ENCODE measurements around the gene ANGEL2. TPM values are rescaled to one million over a fixed set of nuclear protein-coding genes. Genes with fewer than 3 reads are reported as not detected.
A peak's percentile ranks its signal among the peaks of the same experiment; 100 is the strongest.

The ANGEL2 gene
- total and polyA plus RNA-seq, 3 experiments from 2014 or later = 32.1 to 42.5 (median 41.2) TPM

DNA sequence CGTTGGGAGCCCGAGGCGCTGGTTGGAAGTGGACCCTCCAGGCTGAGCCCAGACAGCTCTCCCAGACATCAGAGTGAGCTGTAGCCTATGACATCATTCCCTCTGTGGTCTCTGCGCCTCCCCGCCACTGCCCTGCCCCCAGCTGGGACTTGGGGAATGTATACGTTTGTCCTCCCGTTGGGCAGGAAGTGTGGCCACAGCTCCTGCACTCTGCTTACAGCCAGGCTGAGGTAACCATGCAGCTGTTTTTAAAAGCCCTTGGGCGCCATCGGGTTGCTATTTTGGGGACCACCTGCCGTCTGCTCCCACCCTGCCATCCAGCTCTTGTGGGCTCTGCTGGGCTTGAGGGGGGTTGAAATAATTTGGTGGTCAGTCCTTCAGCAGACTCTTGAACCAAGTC, 57.5 kb downstream of the ANGEL2 start:
- no peaks in the 10 kb centered on the region for H3K36me3 ChIP-seq (ENCODE audit: insufficient read depth, low read length)
- CTCF ChIA-PET = interaction anchor here (1.2 kb wide), 1 partner anchor 208 kb away, joined by 3 read pairs; no protein-coding TSS in a partner anchor
- H3K4me3 ChIP-seq (ENCODE audit: low read length) = no peak overlapping the region
- Mint-ChIP-seq H3K4me1 (no peaks in the 10 kb centered on the region), H3K27ac (no peak overlapping the region), H3K4me3 (no peak overlapping the region), H3K27me3 (peaks cover 13 to 69% of the 10 kb centered on the region in 2 donors), H3K36me3 (no peaks in the 10 kb centered on the region), H3K9me3 (peaks cover 0 to 1% (median 0%) of the 10 kb centered on the region in 5 donors)
- H3K27ac ChIP-seq (ENCODE audit: low read depth, low read length) = no peak overlapping the region
- H3K27me3 ChIP-seq (ENCODE audit: insufficient read depth, low read length, poor library complexity, severe bottlenecking) = peaks cover 5% of the 10 kb centered on the region
- no peak for DNase-seq
- no peaks in the 10 kb centered on the region for H3K9me3 ChIP-seq (ENCODE audit: low read length)
- H3K4me1 ChIP-seq (ENCODE audit: insufficient read depth, low read length) = no peaks in the 10 kb centered on the region
- POLR2A ChIA-PET = no interaction called here

DNA sequence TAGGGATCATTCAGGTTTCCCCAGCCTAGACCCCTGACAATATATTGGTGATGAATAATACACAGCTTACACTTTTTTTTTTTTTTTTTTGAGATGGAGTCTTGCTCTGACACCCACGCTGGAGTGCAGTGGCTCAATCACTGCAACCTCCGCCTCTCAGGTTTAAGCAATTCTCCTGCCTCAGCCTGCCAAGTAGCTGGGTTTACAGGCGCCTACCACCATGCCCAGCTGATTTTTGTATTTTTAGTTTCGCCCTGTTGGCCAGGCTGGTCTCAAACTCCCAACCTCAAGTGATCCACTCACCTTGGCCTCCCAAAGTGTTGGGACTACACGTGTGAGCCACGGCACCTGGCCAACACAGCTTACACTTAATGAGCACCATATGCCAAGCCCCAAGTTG, 58.1 kb downstream of the ANGEL2 start:
- Mint-ChIP-seq H3K27me3 (peaks cover 18 to 69% of the 10 kb centered on the region in 2 donors), H3K9me3 (peaks cover 0 to 1% (median 0%) of the 10 kb centered on the region in 5 donors), H3K36me3 (no peaks in the 10 kb centered on the region), H3K4me3 (no peak overlapping the region), H3K27ac (no peak overlapping the region), H3K4me1 (no peaks in the 10 kb centered on the region)
- no peaks in the 10 kb centered on the region for H3K4me1 ChIP-seq (ENCODE audit: insufficient read depth, low read length)
- no peak for DNase-seq
- H3K36me3 ChIP-seq (ENCODE audit: insufficient read depth, low read length) = no peaks in the 10 kb centered on the region
- POLR2A ChIA-PET = no interaction called here
- CTCF ChIA-PET = interaction anchor here (1.2 kb wide), 1 partner anchor 208 kb away, joined by 3 read pairs; no protein-coding TSS in a partner anchor
- H3K4me3 ChIP-seq (ENCODE audit: low read length) = no peak overlapping the region
- peaks cover 5% of the 10 kb centered on the region for H3K27me3 ChIP-seq (ENCODE audit: insufficient read depth, low read length, poor library complexity, severe bottlenecking)
- no peaks in the 10 kb centered on the region for H3K9me3 ChIP-seq (ENCODE audit: low read length)
- no peak overlapping the region for H3K27ac ChIP-seq (ENCODE audit: low read depth, low read length)

DNA sequence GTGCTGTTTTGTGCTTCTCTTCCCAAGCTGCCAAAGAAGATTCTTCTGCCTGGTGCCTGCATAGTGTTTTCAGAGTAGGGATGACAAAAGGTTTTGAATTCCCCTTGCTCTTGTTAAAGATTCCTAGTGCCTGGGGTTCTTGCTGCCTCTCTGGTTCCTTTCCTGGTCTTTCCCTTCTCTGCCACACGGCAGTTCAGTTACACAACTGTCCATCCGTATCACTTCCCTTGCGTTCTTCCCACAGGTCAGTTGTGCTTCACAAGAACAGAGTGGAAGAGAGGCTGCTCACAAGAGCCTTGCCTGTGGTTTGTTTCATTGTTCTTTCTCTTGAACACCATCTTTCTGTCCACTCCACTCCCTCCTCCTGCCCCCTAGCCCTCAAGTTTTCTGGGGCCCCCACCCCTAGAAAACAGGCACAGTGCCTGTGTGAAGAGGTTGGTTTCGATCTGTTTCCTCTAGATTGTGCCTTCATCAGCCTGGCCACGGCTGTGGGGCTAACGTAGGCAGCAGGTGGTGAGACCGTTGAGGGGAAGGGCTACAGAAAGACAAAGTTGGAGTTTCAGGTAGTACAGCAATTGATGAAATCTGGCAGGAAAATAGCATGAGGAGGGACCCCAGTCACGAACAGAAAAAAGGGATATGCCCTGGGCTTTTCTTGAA, 59.6 kb downstream of the ANGEL2 start:
- H3K27me3 Mint-ChIP-seq = peaks cover 26 to 64% of the 10 kb centered on the region in 2 donors
- ChIA-PET POLR2A (no interaction called here), CTCF (no interaction called here)
- peaks cover 14% of the 10 kb centered on the region for H3K27me3 ChIP-seq (ENCODE audit: insufficient read depth, low read length, poor library complexity, severe bottlenecking)
- H3K27ac ChIP-seq (ENCODE audit: low read depth, low read length) = no peak overlapping the region
- H3K9me3 Mint-ChIP-seq = peaks cover 0 to 1% (median 0%) of the 10 kb centered on the region in 5 donors
- DNase-seq = no peak
- no peak overlapping the region for H3K4me3 Mint-ChIP-seq
- no peak overlapping the region for H3K4me3 ChIP-seq (ENCODE audit: low read length)
- H3K36me3 Mint-ChIP-seq = no peaks in the 10 kb centered on the region
- no peak overlapping the region for H3K27ac Mint-ChIP-seq
- H3K9me3 ChIP-seq (ENCODE audit: low read length) = no peaks in the 10 kb centered on the region
- H3K36me3 ChIP-seq (ENCODE audit: insufficient read depth, low read length) = no peaks in the 10 kb centered on the region
- peaks cover 4 to 6% (median 5%) of the 10 kb centered on the region in 3 donors for H3K4me1 Mint-ChIP-seq
- no peaks in the 10 kb centered on the region for H3K4me1 ChIP-seq (ENCODE audit: insufficient read depth, low read length)

DNA sequence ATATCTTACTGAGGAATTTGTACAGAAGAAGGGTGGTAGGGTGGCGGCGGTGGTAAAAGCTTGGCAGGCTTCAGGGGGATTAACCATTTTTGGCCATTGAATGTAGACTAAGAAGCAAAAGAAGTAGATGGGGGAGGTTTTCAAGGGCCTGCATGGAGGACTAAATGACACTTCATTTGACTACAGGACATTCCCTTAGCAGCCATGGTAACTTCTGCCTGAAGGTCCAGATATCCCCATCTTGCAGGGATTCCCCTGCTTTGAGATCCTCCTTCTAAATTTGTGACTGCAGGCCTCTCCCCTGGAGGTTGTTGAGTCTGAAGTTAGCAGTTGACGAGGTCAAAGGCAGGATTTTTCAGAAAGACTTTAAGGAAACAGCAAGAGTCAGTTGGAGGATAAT, 60.6 kb downstream of the ANGEL2 start:
- Histone ChIP-seq H3K36me3 (ENCODE audit: insufficient read depth, low read length) (no peaks in the 10 kb centered on the region), H3K9me3 (ENCODE audit: low read length) (no peaks in the 10 kb centered on the region), H3K27me3 (ENCODE audit: insufficient read depth, low read length, poor library complexity, severe bottlenecking) (peaks cover 16% of the 10 kb centered on the region), H3K4me3 (ENCODE audit: low read length) (no peak overlapping the region), H3K27ac (ENCODE audit: low read depth, low read length) (no peak overlapping the region), H3K4me1 (ENCODE audit: insufficient read depth, low read length) (no peaks in the 10 kb centered on the region)
- H3K27ac Mint-ChIP-seq = no peak overlapping the region
- H3K36me3 Mint-ChIP-seq = no peaks in the 10 kb centered on the region
- ChIA-PET CTCF (no interaction called here), POLR2A (no interaction called here)
- no peak for DNase-seq
- peaks cover 7 to 14% (median 9%) of the 10 kb centered on the region in 3 donors for H3K4me1 Mint-ChIP-seq
- peaks cover 33 to 68% of the 10 kb centered on the region in 2 donors for H3K27me3 Mint-ChIP-seq
- peaks cover 0 to 1% (median 0%) of the 10 kb centered on the region in 5 donors for H3K9me3 Mint-ChIP-seq
- H3K4me3 Mint-ChIP-seq = no peak overlapping the region

DNA sequence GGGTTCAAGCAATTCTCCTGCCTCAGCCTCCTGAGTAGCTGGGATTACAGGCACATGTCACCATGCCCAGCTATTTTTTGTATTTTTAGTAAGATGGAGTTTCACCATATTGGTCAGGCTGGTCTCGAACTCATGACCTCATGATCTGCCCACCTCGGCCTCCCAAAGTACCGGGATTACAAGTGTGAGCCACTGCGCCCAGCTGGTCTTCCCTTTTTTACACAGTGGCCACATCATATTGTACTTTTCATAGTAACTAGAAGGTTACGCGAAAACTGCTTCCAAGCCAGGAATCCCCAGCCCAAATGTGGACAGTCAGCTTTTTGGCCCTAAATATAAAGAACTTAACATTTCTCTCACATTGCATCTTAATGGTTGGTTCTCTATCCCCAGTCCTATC, 61.2 kb downstream of the ANGEL2 start:
- Mint-ChIP-seq H3K27ac (no peak overlapping the region), H3K36me3 (no peaks in the 10 kb centered on the region), H3K9me3 (peaks cover 0 to 1% (median 0%) of the 10 kb centered on the region in 5 donors), H3K27me3 (peaks cover 33 to 72% of the 10 kb centered on the region in 2 donors), H3K4me3 (no peak overlapping the region), H3K4me1 (peaks cover 7 to 20% (median 9%) of the 10 kb centered on the region in 3 donors)
- ChIA-PET CTCF (no interaction called here), POLR2A (no interaction called here)
- peaks cover 16% of the 10 kb centered on the region for H3K27me3 ChIP-seq (ENCODE audit: insufficient read depth, low read length, poor library complexity, severe bottlenecking)
- no peaks in the 10 kb centered on the region for H3K36me3 ChIP-seq (ENCODE audit: insufficient read depth, low read length)
- H3K4me1 ChIP-seq (ENCODE audit: insufficient read depth, low read length) = no peaks in the 10 kb centered on the region
- no peak for DNase-seq
- no peak overlapping the region for H3K4me3 ChIP-seq (ENCODE audit: low read length)
- no peaks in the 10 kb centered on the region for H3K9me3 ChIP-seq (ENCODE audit: low read length)
- H3K27ac ChIP-seq (ENCODE audit: low read depth, low read length) = no peak overlapping the region

DNA sequence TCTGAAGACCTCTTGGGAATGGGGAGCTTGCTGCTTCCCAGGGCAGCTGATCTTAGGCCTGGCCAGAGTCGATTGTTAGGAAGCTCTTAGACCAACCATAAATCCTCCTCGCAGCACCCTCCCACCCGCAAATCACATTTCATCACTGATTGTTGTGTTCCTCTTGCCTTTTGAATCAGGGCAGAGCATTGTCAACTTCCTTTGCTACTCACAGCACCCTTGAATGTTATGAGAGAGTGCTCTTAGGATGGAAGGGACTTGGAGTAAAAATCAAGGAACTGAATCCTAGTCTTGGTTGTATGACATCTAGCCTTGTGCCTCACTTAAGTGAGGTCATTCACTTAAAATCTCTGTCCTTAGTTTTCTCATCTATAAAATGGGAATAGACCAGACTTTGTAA, 62.3 kb downstream of the ANGEL2 start:
- Mint-ChIP-seq H3K36me3 (no peaks in the 10 kb centered on the region), H3K27me3 (peaks cover 38 to 71% of the 10 kb centered on the region in 2 donors), H3K4me3 (peak overlapping the region in 1 of 7 donors; percentile 63), H3K9me3 (peaks cover 0 to 4% (median 2%) of the 10 kb centered on the region in 5 donors), H3K27ac (no peak overlapping the region), H3K4me1 (peaks cover 7 to 22% (median 9%) of the 10 kb centered on the region in 3 donors)
- no peak for DNase-seq
- Histone ChIP-seq H3K4me3 (ENCODE audit: low read length) (no peak overlapping the region), H3K9me3 (ENCODE audit: low read length) (no peaks in the 10 kb centered on the region), H3K36me3 (ENCODE audit: insufficient read depth, low read length) (no peaks in the 10 kb centered on the region), H3K4me1 (ENCODE audit: insufficient read depth, low read length) (no peaks in the 10 kb centered on the region), H3K27ac (ENCODE audit: low read depth, low read length) (no peak overlapping the region), H3K27me3 (ENCODE audit: insufficient read depth, low read length, poor library complexity, severe bottlenecking) (peaks cover 16% of the 10 kb centered on the region)
- CTCF ChIA-PET = no interaction called here
- POLR2A ChIA-PET = no interaction called here

DNA sequence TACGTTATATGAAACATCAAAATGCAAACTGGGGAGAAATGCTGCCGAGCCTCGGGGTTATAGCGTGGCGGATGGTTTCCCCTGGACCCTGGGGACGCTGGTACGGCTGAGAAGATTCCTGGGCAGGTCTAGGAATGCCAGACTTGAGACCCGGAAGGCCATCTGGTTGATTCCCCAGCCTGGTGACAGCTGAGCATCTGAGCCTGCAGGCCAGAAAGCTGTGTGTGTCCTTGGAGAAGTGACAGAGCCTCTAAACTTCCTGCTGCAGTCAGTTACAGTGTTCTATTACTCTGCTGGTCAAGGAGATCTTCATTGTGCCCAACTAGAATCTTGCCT, 63.1 kb downstream of the ANGEL2 start:
- H3K27me3 ChIP-seq (ENCODE audit: insufficient read depth, low read length, poor library complexity, severe bottlenecking) = peaks cover 16% of the 10 kb centered on the region
- no peak overlapping the region for H3K27ac ChIP-seq (ENCODE audit: low read depth, low read length)
- H3K36me3 ChIP-seq (ENCODE audit: insufficient read depth, low read length) = no peaks in the 10 kb centered on the region
- CTCF ChIA-PET = no interaction called here
- no peak overlapping the region for H3K4me3 ChIP-seq (ENCODE audit: low read length)
- Mint-ChIP-seq H3K4me1 (peaks cover 7 to 22% (median 9%) of the 10 kb centered on the region in 3 donors), H3K9me3 (peaks cover 0 to 5% (median 2%) of the 10 kb centered on the region in 5 donors), H3K27ac (peak overlapping the region in 1 of 8 donors; percentile 29), H3K36me3 (no peaks in the 10 kb centered on the region), H3K27me3 (peaks cover 38 to 71% of the 10 kb centered on the region in 2 donors), H3K4me3 (no peak overlapping the region)
- no peaks in the 10 kb centered on the region for H3K9me3 ChIP-seq (ENCODE audit: low read length)
- POLR2A ChIA-PET = no interaction called here
- no peak for DNase-seq
- H3K4me1 ChIP-seq (ENCODE audit: insufficient read depth, low read length) = no peaks in the 10 kb centered on the region

DNA sequence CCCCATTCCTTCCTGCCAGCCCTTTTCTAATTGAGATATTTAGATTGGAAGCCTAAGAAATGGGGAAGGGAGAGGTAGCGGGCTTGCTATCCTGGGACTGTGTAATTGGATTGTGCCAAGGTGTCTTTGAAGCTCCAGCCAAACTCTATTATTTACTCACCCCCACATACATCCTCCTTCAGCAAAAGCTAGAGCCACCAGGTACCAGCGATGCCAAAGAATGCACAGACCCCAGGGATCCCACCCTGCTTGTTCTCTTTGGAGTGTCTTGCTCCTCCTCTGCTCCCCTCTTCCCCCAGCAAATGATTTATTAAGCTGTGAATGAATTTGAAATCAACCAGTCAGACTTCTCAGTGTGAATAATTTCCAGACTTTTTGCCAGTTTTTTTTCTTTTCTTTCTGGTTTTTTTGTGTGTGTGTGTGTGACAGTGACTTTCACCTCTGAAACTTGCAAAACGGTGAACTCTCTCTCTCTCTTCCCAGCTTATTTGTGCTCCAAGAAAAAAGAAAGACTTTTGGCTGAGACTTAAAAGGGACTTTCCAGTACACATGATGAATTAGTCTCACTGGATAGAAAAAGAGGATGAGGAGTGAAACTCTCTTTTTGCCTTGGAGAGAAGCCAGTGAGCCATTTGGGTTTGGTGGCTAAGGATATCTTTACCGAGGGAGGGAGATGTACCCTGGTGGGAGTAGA, 63.6 kb downstream of the ANGEL2 start:
- ChIA-PET POLR2A (no interaction called here), CTCF (no interaction called here)
- H3K27ac ChIP-seq (ENCODE audit: low read depth, low read length) = no peak overlapping the region
- no peak overlapping the region for H3K4me3 ChIP-seq (ENCODE audit: low read length)
- H3K36me3 Mint-ChIP-seq = no peaks in the 10 kb centered on the region
- peaks cover 38 to 70% of the 10 kb centered on the region in 2 donors for H3K27me3 Mint-ChIP-seq
- no peaks in the 10 kb centered on the region for H3K4me1 ChIP-seq (ENCODE audit: insufficient read depth, low read length)
- H3K4me1 Mint-ChIP-seq = peaks cover 7 to 22% (median 9%) of the 10 kb centered on the region in 3 donors
- H3K36me3 ChIP-seq (ENCODE audit: insufficient read depth, low read length) = no peaks in the 10 kb centered on the region
- H3K4me3 Mint-ChIP-seq = peak overlapping the region in 3 of 7 donors; percentile 3 to 49 (median 27)
- peaks cover 16% of the 10 kb centered on the region for H3K27me3 ChIP-seq (ENCODE audit: insufficient read depth, low read length, poor library complexity, severe bottlenecking)
- no peaks in the 10 kb centered on the region for H3K9me3 ChIP-seq (ENCODE audit: low read length)
- no peak for DNase-seq
- peaks cover 0 to 5% (median 2%) of the 10 kb centered on the region in 5 donors for H3K9me3 Mint-ChIP-seq
- no peak overlapping the region for H3K27ac Mint-ChIP-seq
